NCI-H69 (cell line): ENCODE measurements around the gene ABTB2.
"Not testable (repeated sequence)": the region's sequence is repeated elsewhere in the genome, so short reads cannot be mapped to it uniquely, and the experiment has no call there.

Source experiments
- DNase-seq: peaks from one replicate; lab custom pipeline; 2025; lab: John Stamatoyannopoulos, UW

The ABTB2 gene

DNA sequence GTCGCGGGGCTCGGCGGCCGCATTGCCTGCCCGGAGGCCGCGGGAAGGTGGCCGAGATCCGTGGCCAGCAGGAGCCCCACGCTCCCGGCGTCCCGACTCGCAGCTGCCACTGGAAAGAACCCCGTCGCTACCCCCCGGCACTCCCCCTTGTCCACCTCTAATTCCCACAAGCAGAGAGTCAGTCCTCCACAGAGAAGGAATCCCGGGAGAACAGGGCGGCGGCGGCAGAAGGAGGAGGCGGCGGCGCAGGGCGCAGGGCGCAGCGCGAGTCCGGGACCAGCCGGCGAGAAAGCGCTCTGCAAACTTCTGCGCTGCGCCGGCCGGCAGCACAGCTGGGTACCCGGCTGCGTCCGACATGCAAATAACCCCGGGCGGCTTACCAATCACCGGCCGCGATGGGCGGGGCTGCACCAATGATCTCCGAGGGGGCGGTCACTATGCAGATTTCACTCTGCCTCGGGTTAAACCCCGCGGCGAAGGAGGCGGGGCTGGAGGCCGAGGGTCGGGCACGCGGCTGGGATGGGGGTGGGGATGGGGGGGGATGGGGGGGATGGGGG is at the start of gene ABTB2:
TSS of gene ABTB2 (minus strand) at position 310 of the 557 bp plus-strand sequence.
- DNase-seq, result peak; percentile 99

DNA sequence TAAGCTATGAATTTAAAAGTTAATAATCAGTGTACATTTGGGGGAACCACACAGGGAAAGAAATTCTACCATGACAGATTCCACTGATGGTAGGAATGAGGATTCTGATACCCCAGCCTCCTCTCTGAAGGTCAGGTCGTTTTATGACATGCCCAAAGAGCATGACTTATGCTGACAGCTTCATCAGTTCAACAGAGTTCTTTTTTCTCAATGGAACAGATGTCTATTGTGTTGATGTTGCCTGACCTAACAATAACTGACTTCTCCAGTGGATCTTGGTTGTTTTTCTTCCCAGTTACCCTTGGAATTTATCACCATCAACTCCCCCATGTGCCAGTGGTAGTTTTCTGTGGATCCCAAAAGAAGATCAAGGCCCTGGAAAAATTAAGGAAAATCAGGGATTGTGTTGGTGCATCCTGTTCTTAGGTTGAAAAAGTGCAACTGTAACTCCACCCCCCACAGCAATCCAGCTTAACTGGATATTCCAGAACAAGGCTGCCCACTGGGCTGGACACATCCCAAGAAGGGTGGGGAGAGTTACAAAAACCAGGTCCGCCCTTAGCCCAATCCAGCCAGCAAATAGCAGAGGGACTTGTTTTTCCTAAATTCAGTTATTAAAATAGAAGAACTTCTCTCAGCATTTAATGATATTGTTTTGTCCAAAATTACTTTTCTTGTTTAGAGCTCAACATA is 49.5 kb upstream of the ABTB2 start:
- no peak for DNase-seq

DNA sequence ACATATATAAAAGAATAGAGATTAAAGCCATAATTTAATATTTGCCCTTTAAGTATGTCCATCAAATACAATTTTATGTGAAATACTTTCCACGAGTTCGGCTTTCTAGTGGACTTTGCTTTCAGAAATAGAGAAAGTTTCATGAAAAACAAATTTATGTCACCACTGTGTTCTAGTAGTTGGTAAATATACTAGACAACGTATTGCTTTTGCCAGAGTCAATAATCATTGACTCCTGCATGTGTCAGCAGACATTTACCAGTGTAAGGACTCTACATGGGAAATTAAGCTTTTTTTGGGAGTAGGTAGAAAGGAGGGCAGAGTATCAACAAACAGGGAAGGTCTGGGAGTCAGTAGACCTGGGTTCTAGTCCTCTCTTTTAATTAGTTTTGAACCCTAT is 48.6 kb upstream of the ABTB2 start:
- no peak for DNase-seq

- peak; percentile 28 for DNase-seq
Measured at GRCh38 chr11:34405079-34405858, 47.5 kb upstream of the ABTB2 start.

GRCh38 chr11:34404280-34404679 is 46.5 kb upstream of the ABTB2 start:
- DNase-seq, result no peak

DNA sequence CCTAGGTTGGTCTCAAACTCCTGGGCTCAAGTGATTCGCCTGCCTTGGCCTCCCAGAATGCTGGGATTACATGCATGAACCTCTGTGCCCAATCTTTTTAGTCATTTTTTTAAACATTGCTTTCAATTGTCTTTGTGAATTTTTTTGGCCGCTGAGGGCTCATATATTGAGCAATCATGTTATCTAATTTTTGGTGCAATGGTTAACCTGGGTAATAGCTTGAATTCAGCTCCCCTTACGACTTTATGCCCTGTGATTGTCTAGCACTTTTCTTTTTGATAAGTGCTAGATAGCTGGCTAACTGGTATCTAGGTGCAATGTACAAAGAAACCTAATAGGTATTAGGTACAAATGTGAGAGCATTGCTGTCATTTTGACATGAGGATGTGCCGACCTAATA is 45.6 kb upstream of the ABTB2 start:
- no peak for DNase-seq

GRCh38 chr11:34397811-34398210 is 40.0 kb upstream of the ABTB2 start:
- no peak for DNase-seq

DNA sequence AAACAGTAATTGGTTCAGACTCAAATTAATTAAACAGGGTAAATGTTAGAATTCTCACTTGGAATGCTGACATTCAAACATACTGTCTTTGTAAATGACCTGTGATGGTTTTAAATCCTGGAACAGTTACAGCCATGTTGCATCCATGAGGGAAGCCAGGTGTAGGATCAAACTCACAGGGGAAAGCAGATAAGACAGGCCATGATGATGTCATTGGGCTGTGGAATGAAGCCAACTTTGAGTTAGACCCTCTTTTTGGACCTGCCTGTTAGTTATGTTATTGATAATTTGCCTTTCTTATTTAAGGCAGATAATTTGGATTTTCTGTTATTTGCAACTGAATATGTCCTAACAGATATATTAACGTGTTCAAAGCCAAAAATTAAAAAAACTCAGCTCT is 39.3 kb upstream of the ABTB2 start:
- peak; percentile 37 for DNase-seq

DNA sequence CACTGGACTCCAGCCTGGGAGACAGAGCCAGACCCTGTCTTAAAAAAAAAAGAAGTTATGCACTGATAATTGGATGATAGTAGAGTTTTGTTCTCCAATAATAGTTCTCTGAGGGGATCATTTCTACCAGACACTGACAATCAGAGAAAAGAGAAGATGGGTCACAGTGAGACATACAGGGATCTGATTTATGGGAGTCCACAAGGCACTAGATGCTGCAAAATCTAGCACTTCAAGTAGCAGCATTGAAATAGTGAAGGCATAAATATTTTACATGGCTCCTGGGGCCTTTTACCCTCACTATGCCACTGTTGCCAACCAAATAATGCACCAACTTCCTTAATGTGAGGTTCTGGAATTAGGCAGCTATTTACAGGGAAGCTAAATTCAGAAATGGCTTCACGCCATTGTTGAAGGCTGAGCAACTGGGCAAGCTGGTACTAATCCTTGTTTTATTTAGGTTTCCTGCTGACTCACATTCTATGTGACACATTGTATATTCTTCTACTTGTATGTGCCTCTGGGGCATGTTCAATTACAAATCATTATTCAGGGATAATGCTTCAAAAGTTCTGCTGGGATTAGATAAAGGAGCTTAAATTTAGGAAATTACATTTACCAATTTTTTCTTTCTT is 38.2 kb upstream of the ABTB2 start:
- peak; percentile 45 for DNase-seq

DNA sequence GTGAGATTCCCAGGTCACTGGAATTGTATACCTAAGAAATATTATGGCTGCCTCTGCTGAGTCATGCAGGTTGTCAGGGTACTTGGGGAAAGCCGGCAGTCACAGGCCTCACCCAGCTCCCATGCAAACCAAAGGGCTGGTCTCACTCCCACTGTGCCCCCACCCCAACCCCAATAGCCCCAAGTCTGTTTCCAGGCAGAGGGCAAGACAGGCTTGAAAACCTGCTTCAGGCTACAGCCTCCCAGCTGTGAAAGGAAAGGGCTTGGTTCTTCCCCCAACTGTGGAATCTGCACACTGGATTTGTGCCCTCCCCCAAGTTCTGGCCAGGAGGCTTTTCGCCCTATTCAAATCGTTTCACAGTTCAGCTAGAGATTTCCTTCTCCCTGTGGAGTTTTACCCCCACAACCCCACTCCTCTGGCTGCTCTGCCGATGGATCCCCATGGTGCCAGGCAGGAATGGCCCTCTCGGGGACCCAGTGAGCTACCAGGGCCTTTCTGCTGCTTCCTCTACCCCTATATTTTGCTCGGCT is 37.0 kb upstream of the ABTB2 start:
- DNase-seq, result no peak

GRCh38 chr11:34387653-34388052 is 29.8 kb upstream of the ABTB2 start:
- DNase-seq, result no peak

DNA sequence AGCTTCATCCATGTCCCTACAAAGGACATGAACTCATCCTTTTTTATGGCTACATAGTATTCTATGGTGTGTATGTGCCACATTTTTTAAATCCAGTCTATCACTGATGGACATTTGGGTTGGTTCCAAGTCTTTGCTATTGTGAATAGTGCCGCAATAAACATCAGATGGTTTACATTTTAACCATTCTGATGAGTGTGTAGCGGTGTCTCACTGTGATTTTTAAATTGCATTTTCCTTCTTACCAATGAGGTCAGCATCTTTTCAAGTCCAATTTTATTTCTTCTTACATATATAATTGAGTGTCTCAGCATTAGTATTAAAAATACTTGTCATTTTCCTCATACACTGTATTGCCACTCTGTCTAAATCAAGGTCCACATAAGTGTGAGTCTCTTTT is 28.5 kb upstream of the ABTB2 start:
- not testable (repeated sequence) for DNase-seq

DNA sequence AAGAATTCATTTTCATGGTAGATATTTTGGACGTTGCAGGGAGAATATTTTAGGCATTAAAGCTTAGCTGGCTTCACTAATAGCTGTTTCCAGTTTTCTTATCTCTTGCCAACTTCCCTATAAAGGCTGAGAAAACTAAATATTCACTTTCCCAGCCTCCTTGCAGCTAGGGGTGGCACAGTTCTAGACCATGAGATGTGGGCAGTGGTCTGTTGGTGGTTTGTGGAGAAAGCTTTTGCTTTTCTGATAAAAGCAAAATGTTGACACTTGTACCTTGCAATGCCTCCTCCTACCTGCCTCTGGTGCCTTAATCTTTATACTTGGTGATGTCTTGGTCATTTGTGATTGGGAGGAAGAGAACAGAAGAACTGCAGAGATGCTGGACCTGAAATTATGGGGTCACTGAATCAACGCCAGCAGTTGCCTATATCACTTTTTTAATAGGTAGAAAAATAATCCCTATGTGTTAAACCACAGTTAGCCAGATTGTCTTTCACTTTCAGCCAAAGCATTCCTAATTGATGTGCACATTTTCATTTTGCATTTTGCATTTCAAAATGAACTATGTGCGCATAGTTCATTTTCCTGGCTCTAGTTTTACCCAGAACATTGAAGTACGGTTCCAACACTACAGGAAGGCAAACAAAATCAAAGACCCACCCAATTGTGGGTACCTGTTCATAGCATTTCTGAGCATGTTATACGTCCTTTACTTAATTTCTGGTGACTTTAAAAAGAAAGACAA is 24.9 kb upstream of the ABTB2 start:
- no peak for DNase-seq

- DNase-seq, result no peak
Measured at GRCh38 chr11:34381775-34382174, 24.0 kb upstream of the ABTB2 start.

DNA sequence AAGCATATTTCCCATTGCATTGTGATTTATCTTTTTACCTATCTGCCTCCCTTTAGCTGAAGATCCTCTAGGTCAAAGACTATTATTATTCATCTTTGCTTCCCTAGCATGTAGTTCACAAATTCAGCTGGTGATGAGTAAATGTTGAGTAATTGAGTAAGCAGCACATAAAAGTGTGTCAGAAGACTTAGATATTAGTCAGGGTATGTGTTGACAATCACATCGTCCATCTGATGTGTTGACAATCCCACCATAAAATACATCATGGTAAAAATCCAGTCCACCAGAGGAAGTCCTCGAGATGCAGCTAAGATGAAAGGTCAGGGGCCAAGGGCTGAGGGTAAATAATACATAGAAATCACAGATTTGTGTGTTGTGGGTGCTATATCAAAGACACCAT is 22.9 kb upstream of the ABTB2 start:
- no peak for DNase-seq

DNA sequence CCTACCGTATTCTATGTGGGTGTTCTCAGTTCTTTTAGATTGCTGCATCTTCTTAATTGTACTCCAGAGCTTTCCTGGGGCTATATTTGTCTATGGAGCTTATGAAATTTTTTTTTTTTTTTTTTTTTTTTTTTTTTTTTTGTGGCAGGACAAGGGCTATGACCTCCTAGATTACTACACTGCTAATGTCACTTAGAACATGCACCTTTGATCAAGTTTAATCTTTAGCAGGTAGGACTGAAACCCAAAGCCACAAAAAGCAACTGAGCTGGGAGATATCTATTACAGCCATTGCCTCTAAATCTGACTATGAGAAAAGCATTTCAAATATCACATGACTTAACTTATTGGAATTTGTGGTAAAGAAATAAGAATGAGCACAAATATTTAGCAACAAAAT is 21.7 kb upstream of the ABTB2 start:
- no peak for DNase-seq

GRCh38 chr11:34379079-34379478 is 21.3 kb upstream of the ABTB2 start:
- DNase-seq, result no peak

DNA sequence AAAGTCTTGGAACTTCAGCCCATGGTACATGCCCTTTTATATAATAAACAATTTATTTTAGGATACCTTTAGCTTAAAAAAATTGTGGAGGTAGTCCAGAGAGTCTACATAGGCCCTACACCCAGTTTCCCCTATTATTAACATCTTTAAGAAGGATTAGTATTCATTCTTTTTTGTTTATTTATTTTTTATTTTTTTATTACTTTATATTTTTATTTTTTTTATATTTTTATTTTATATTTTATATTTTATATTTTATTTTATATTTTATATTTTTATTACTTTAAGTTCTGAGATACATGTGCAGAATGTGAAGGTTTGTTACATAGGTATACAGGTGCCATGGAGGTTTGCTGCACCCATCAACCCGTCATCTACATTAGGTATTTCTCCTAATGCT is 15.9 kb upstream of the ABTB2 start:
- DNase-seq, result no peak

GRCh38 chr11:34366522-34366921 is 8.7 kb upstream of the ABTB2 start:
- peak; percentile 70 for DNase-seq

- no peak for DNase-seq
Measured at GRCh38 chr11:34364102-34364501, 6.3 kb upstream of the ABTB2 start.

- DNase-seq, result no peak
Measured at GRCh38 chr11:34363363-34364084, 5.7 kb upstream of the ABTB2 start.
